ENCODE measurements around the gene KRT222.

GRCh38 chr17:40623419-40624210 lies 41.4 kb downstream of the KRT222 start:
- TF ChIP-seq, protein P1, sequence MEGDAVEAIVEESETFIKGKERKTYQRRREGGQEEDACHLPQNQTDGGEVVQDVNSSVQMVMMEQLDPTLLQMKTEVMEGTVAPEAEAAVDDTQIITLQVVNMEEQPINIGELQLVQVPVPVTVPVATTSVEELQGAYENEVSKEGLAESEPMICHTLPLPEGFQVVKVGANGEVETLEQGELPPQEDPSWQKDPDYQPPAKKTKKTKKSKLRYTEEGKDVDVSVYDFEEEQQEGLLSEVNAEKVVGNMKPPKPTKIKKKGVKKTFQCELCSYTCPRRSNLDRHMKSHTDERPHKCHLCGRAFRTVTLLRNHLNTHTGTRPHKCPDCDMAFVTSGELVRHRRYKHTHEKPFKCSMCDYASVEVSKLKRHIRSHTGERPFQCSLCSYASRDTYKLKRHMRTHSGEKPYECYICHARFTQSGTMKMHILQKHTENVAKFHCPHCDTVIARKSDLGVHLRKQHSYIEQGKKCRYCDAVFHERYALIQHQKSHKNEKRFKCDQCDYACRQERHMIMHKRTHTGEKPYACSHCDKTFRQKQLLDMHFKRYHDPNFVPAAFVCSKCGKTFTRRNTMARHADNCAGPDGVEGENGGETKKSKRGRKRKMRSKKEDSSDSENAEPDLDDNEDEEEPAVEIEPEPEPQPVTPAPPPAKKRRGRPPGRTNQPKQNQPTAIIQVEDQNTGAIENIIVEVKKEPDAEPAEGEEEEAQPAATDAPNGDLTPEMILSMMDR (IDR thresholded peaks at IDR 0.05) = no peak
- no peak for TF ChIP-seq POLR2A (IDR thresholded peaks at IDR 0.05)
